K562 (cell line): ENCODE measurements around the gene NAP1L4. TPM values are rescaled to one million over a fixed set of nuclear protein-coding genes. Genes with fewer than 3 reads are reported as not detected.

ENCODE experiments used
- CBFB ChIP-seq: sonication (generic); formaldehyde crosslinking; IDR thresholded peaks from 2 replicates; pipeline ENCODE4 v1.4.0; 2020; ENCODE audit warnings: mild to moderate bottlenecking, missing genetic modification reagents
- CC2D1A ChIP-seq: fragments of 450-650 bp; IDR thresholded peaks from 2 replicates; pipeline ENCODE4 v1.6.1; 2017; ENCODE audit warnings: mild to moderate bottlenecking
- ETV1 ChIP-seq: fragments of 450-650 bp; conservative IDR thresholded peaks from 2 replicates; pipeline ENCODE4 v1.6.1; 2016; ENCODE audit warnings: missing genetic modification characterization, control low read depth, low read depth, missing compliant biosample characterization
- GTF2E2 ChIP-seq: fragments of 200-800 bp; sonication (Bioruptor generic); IDR thresholded peaks from 2 replicates; pipeline ENCODE4 v1.6.1; 2016; ENCODE audit warnings: missing genetic modification characterization, missing compliant biosample characterization
- HDAC1 ChIP-seq, 2 experiments: fragments of 450-650 bp; IDR thresholded peaks; 2 replicates each; pipeline ENCODE4 v1.6.1; 2016 to 2017; ENCODE audit warnings: inconsistent platforms in 1 of 2, mild to moderate bottlenecking in 1 of 2, moderate library complexity in 1 of 2
- KAT7 ChIP-seq: sonication (generic); formaldehyde crosslinking; IDR thresholded peaks from 2 replicates; pipeline ENCODE4 v1.8.0; 2022; ENCODE audit warnings: missing genetic modification reagents, mild to moderate bottlenecking, borderline replicate concordance
- MCM3 ChIP-seq: fragments of 450-650 bp; IDR thresholded peaks from 2 replicates; pipeline ENCODE4 v1.6.1; 2016
- NCOA1 ChIP-seq: fragments of 450-650 bp; IDR thresholded peaks from 2 replicates; pipeline ENCODE4 v1.6.1; 2016; ENCODE audit warnings: low read depth
- NELFE ChIP-seq: IDR thresholded peaks from 2 replicates; pipeline ENCODE4 v1.6.1; 2011; ENCODE audit warnings: mild to moderate bottlenecking; ENCODE audit not compliant: insufficient read depth, insufficient read length
- NR0B1 ChIP-seq: fragments of 450-650 bp; IDR thresholded peaks from one replicate; pipeline ENCODE4 v1.6.1; 2018; ENCODE audit warnings: mild to moderate bottlenecking, moderate library complexity; ENCODE audit not compliant: partially characterized antibody
- NR1H2 ChIP-seq: sonication (generic); formaldehyde crosslinking; IDR thresholded peaks from 2 replicates; pipeline ENCODE4 v1.4.0; 2020; ENCODE audit warnings: mild to moderate bottlenecking, missing genetic modification reagents
- NR2F6 ChIP-seq: fragments of 450-650 bp; formaldehyde crosslinking; IDR thresholded peaks from 2 replicates; pipeline ENCODE4 v1.4.0; 2020; ENCODE audit warnings: mild to moderate bottlenecking
- PKNOX1 ChIP-seq: fragments of 450-650 bp; IDR thresholded peaks from 2 replicates; pipeline ENCODE4 v1.6.1; 2016
- SMARCB1 ChIP-seq: IDR thresholded peaks from 2 replicates; pipeline ENCODE4 v1.6.1; 2011; ENCODE audit warnings: improper control_type of control experiment, low read depth; ENCODE audit not compliant: insufficient read length
- SOX6 ChIP-seq: fragments of 450-650 bp; IDR thresholded peaks from 2 replicates; pipeline ENCODE4 v1.6.1; 2014; ENCODE audit warnings: mild to moderate bottlenecking
- polyA plus RNA-seq, 8 experiments: library from polyadenylated mRNA; depleted of rRNA in 4 of 8; stranded (reverse) in 5 of 8; unstranded in 3 of 8; fragments of >200 nt; fragmentation: Nextera tagmentation in 2 of 8; fragmentation: Illumina TruSeq in 1 of 8; extraction: Ambion mirVana in 2 of 8; extraction: Trizol in 1 of 8; gene quantifications; 2 replicates each; pipeline versions ENCODE4 v1.2.1 to v1.2.3, GENCODE V29; 2011 to 2014; ENCODE audit warnings: inconsistent platforms in 1 of 8, missing spikeins in 1 of 8
- total RNA-seq, 7 experiments: library from RNA; depleted of rRNA in 6 of 7; stranded (reverse); fragments of >200 nt in 6 of 7; fragmentation: Illumina TruSeq in 2 of 7; extraction: Trizol in 2 of 7; gene quantifications; 2 replicates each; pipeline versions ENCODE4 v1.2.1 to v1.2.3, GENCODE V29; 2011 to 2021; ENCODE audit warnings: low replicate concordance in 1 of 7
- TF ChIP-seq, protein P1 (sequence below), 2 experiments: fragments of 450-650 bp in 1 of 2; sonication (generic) in 1 of 2; formaldehyde crosslinking in 1 of 2; IDR thresholded peaks; 2 replicates each; pipeline versions ENCODE4 v1.7.1 to v1.9.0; 2016 to 2022; ENCODE audit warnings: inconsistent platforms in 1 of 2, mild to moderate bottlenecking in 1 of 2, missing genetic modification reagents in 1 of 2

Gene NAP1L4
- total and polyA plus RNA-seq, 9 of the 15 experiments (the other 6 are each of a cell fraction or from before 2014, with no cell fraction given): 34.1 to 237 (median 179) TPM

- TF ChIP-seq NR0B1: no peak
- TF ChIP-seq NR2F6 (CRISPR knock-in tag): no peak
- no peak for TF ChIP-seq SOX6
- TF ChIP-seq GTF2E2 (tag): no peak
- TF ChIP-seq KAT7 (CRISPR knock-in tag): 0 out of 2 replicates have a peak, but pooled peaks have one; percentile 35
- TF ChIP-seq, protein P1, sequence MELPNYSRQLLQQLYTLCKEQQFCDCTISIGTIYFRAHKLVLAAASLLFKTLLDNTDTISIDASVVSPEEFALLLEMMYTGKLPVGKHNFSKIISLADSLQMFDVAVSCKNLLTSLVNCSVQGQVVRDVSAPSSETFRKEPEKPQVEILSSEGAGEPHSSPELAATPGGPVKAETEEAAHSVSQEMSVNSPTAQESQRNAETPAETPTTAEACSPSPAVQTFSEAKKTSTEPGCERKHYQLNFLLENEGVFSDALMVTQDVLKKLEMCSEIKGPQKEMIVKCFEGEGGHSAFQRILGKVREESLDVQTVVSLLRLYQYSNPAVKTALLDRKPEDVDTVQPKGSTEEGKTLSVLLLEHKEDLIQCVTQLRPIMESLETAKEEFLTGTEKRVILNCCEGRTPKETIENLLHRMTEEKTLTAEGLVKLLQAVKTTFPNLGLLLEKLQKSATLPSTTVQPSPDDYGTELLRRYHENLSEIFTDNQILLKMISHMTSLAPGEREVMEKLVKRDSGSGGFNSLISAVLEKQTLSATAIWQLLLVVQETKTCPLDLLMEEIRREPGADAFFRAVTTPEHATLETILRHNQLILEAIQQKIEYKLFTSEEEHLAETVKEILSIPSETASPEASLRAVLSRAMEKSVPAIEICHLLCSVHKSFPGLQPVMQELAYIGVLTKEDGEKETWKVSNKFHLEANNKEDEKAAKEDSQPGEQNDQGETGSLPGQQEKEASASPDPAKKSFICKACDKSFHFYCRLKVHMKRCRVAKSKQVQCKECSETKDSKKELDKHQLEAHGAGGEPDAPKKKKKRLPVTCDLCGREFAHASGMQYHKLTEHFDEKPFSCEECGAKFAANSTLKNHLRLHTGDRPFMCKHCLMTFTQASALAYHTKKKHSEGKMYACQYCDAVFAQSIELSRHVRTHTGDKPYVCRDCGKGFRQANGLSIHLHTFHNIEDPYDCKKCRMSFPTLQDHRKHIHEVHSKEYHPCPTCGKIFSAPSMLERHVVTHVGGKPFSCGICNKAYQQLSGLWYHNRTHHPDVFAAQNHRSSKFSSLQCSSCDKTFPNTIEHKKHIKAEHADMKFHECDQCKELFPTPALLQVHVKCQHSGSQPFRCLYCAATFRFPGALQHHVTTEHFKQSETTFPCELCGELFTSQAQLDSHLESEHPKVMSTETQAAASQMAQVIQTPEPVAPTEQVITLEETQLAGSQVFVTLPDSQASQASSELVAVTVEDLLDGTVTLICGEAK (IDR thresholded peaks at IDR 0.05): 0 out of 2 replicates have a peak, but pooled peaks have one; percentile 28
- TF ChIP-seq, protein P1 (CRISPR knock-in tag; IDR thresholded peaks at IDR 0.05): no peak
- no peak for TF ChIP-seq SMARCB1
- no peak for TF ChIP-seq CC2D1A
- no peak for TF ChIP-seq NELFE
- TF ChIP-seq ETV1 (tag): peak; percentile 68
- peak; percentile 37; the same call in 1 of the 2 replicates for TF ChIP-seq NR1H2 (CRISPR knock-in tag)
- peak; percentile 43; the same call in 1 of the 2 replicates for TF ChIP-seq NCOA1
- peak in 1 of 2 experiments; percentile 69; a peak in 2 of 4 replicates for TF ChIP-seq HDAC1 (IDR thresholded peaks at IDR 0.05)
- no peak for TF ChIP-seq MCM3
- no peak for TF ChIP-seq CBFB (CRISPR knock-in tag)
- no peak for TF ChIP-seq PKNOX1
Measured at GRCh38 chr11:2901854-2902783, 90.0 kb downstream of the NAP1L4 start (continued).
